GM19025 (cell line): Measurements from ENCODE around the gene CA5A.
"Not testable (repeated sequence)": the region's sequence is repeated elsewhere in the genome, so short reads cannot be mapped to it uniquely, and the experiment has no call there.

Experiments used
- ATAC-seq: cut with Tn5 transposase; IDR thresholded peaks from one replicate; pipeline ENCODE4 v1.9.1; 2021; ENCODE audit warnings: mild to moderate bottlenecking, low read depth, moderate library complexity; ENCODE audit not compliant: unreplicated experiment

The CA5A gene

GRCh38 chr16:87870418-87871291 is 65.7 kb downstream of the CA5A start:
- ATAC-seq, result not testable (repeated sequence)

- not testable (repeated sequence) for ATAC-seq
These were observed 66.4 kb downstream of the CA5A start for GRCh38 chr16:87869879-87870417.

GRCh38 chr16:87869061-87869878 is 67.1 kb downstream of the CA5A start, which contains the start of gene SLC7A5:
SLC7A5 (minus strand) TSS chr16:87869507; CDS start chr16:87869422, 85 bp downstream.
- peak; percentile 52 for ATAC-seq

GRCh38 chr16:87868254-87869029 is 67.9 kb downstream of the CA5A start:
- ATAC-seq, result not testable (repeated sequence)

GRCh38 chr16:87865902-87866555 is 70.3 kb downstream of the CA5A start:
- ATAC-seq, result not testable (repeated sequence)

- ATAC-seq, result no peak
These were observed 71.9 kb downstream of the CA5A start for GRCh38 chr16:87864331-87864989.

GRCh38 chr16:87863327-87863635 is 73.0 kb downstream of the CA5A start:
- ATAC-seq, result not testable (repeated sequence)

GRCh38 chr16:87862597-87863326 is 73.6 kb downstream of the CA5A start:
- not testable (repeated sequence) for ATAC-seq

GRCh38 chr16:87861300-87862099 is 74.8 kb downstream of the CA5A start:
- not testable (repeated sequence) for ATAC-seq

- no peak for ATAC-seq
These were observed 75.6 kb downstream of the CA5A start for GRCh38 chr16:87860553-87861299.

- not testable (repeated sequence) for ATAC-seq
These were observed 78.0 kb downstream of the CA5A start for GRCh38 chr16:87858151-87858993.

GRCh38 chr16:87856791-87857228 is 79.5 kb downstream of the CA5A start:
- no peak for ATAC-seq

GRCh38 chr16:87855852-87856715 is 80.2 kb downstream of the CA5A start:
- ATAC-seq, result no peak

- no peak for ATAC-seq
These were observed 81.2 kb downstream of the CA5A start for GRCh38 chr16:87854907-87855683.
